NCI-H1417 (cell line): ENCODE data around the gene HOXC9.

Experiments
- DNase-seq, 3 experiments: peaks; one replicate each; lab custom pipeline; 2025; lab: John Stamatoyannopoulos, UW

The HOXC9 gene

DNA sequence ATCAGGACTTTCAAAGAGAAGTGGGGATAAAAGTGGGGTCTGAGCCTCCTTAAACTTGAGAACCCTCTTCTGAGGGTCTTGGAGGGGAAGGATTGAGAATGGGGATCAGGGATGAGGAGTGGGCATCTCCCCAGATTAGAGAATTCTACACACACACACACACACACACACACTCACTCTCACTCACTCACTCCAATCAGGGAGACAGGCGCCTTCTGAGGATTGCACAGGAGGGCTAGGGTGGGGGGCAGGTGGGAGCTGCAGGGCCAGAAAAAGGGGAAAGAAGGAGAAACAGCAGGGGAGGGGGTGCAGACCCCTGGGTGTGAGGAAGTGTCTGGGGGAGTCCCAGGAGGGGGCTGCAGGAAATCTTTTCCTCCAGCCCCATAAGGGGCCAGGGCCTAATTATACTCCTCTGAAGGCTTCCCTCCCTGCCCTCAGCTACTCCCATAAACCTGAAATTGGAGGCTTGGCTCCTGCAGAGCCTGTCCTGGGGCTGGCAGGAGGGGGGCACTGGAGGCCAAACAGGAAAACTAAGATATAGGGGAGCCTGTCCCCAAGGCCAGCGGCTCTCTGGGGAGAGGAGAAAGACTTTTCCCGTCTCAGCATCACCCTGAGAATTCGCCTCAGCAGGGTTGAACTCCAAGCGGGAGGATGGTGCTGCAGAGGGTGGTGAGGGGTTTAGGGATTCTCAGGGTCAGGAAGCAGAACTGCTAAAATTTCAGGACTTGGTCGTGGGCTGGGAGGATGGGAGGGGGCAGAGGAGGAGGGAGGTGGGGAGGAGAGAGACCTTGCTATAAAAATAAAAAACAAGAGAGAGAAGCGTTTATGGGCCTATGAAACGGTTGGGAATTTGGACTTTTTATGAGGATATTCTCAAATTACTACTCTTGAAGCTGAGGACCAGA, 1.6 kb downstream of the HOXC9 start:
- no peak for DNase-seq

GRCh38 chr12:54002278-54002914, 2.4 kb downstream of the HOXC9 start:
- no peak for DNase-seq

DNA sequence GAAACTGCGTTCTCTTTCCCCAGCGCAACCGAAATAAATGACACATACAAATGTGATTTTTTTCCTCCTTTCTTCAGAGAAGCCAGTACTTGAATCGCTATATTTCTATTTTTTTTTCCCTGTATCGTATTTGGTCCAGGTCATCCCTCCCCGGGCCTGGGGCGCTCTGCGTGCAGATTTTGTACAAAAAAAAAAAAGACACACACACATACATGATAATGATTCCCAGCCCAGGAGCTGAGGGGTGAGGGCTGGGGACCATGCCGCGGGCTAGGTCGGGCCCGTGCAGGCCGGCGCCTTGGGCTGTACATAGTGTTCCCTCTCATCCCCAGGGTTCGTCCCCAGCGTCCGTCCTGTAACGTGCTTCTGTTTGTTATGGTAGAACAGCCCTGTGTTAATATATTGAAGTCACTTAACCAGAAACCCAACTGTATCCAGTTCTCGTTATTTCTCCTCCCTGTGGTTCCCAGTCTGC, 3.0 kb downstream of the HOXC9 start:
- DNase-seq = no peak

DNA sequence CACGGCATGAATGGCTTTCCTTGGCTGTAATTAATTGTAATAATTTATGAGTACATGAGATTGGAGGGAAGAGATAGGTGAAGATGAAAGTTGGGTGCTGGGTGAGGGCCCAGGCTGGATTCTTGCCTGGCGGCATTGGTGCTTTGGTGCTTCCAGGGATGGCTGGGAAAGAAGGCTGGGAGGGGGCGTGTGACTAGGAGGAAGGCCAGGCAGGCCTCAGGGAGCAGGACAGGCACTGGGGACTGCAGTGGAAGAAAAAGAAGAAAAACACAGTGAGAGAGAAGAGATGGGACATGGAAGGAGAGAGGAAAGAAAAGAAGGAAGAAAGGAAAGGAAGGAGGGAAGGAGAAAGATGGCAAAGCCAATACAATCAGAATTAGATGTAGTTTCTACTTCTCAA, 3.7 kb downstream of the HOXC9 start:
- no peak for DNase-seq

- no peak for DNase-seq
Observed at GRCh38 chr12:54004063-54004840, 4.3 kb downstream of the HOXC9 start.

- DNase-seq = peak in 1 of 3 experiments; percentile 15
Observed at GRCh38 chr12:54004841-54005530, 5.0 kb downstream of the HOXC9 start.

GRCh38 chr12:54005531-54005852, 5.5 kb downstream of the HOXC9 start:
- no peak for DNase-seq

DNA sequence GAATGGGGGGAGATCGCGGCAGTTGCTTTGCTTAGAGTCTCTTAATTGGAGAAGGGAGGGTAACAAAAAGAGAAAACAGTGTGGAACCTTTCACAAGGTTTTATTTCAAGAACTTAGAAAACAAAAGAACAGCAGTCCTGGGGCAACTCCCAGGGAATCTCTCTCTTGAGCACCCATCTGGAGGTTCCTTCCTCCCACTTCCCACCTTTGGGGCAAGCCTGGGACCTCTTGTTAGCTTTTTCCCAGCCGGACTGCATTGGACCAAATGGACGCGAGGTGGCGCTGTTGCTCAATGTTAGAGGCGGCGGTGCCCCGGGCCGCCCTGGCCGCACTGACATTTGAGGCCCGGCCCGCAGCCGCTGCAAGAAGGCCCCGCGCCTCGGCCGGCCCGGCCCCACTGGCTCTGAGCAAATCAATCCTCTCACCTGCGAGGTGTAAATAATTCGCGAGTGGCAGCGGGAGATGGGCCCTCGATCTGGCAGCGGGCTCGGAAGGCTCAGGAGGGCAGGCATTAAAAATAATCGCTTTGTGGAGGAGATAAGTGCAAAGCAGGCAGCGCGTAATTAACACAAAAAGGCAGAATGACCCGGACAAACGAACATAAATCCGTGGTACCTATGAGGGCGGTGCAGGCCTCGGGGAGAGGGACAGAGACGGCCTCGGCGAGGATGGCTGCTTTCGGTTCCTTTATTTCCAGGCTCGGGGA, 6.0 kb downstream of the HOXC9 start:
- peak; percentile 69 to 90 (median 85) for DNase-seq

GRCh38 chr12:54006559-54007220, 6.7 kb downstream of the HOXC9 start:
- no peak for DNase-seq

DNA sequence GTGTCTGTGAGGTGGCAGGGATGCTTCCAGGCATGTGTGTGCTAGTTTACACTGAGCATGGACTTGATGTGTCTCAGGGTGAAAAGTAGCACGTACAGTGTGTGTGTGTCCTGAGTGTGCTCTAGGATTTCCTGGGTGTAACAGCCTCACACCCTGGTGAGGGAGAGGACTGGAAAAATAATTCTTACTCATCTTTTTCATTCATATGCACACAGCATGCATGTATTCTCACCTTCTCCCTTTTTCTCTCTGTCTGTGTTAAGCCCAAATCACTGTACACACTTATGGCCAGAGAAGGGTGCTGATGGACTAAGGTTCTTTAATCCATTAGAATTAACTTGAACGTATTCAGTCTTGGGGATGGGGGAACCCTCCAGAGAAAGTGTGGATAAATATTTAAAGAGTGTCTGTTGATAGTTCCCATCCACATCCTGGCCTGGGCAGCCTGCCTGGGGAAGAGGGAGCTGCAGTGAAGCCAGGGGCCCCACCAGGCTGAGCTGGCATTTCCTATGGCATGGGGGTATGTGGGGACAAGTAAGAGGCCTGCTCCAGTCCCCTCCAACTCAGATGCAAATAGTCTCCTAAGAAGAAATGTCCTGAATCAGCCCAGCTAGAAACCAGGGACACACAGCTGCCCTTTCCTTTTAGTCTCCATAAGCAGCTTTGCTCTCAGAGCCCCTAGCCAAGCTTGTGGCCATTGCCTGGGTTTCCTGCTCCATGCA, 7.7 kb downstream of the HOXC9 start:
- no peak for DNase-seq

- DNase-seq = no peak
Observed at GRCh38 chr12:54008260-54008552, 8.2 kb downstream of the HOXC9 start.

DNA sequence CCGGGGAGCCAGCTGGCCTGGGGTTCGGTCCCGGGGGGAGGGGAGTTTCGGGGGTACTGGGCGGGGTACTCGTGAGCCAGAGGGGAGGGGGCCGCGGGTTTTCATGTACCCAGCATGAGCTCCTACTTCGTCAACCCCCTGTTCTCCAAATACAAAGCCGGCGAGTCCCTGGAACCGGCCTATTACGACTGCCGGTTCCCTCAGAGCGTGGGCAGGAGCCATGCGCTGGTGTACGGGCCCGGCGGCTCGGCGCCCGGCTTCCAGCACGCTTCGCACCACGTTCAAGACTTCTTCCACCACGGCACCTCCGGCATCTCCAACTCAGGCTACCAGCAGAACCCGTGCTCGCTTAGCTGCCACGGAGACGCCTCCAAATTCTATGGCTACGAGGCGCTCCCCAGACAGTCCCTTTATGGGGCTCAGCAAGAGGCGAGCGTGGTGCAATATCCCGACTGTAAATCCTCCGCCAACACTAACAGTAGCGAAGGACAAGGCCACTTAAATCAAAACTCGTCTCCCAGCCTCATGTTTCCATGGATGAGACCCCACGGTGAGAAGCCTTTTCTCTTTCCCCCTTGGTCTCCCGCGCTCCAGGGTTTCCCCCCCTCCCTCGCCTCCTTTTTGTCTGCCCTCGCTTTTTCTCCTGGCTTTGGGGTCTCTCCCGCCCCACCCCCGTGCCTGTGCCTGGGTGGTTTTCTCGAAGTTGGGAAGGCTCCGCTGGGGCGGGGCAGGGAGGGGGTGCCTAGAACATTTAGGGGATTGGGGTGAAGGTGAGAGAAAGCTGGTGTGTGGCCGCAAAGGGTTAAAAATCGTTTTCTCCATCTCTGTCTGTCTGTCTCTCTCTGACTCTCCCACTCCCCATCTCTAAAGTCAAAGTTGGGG, 9.5 kb downstream of the HOXC9 start:
- no peak for DNase-seq

DNA sequence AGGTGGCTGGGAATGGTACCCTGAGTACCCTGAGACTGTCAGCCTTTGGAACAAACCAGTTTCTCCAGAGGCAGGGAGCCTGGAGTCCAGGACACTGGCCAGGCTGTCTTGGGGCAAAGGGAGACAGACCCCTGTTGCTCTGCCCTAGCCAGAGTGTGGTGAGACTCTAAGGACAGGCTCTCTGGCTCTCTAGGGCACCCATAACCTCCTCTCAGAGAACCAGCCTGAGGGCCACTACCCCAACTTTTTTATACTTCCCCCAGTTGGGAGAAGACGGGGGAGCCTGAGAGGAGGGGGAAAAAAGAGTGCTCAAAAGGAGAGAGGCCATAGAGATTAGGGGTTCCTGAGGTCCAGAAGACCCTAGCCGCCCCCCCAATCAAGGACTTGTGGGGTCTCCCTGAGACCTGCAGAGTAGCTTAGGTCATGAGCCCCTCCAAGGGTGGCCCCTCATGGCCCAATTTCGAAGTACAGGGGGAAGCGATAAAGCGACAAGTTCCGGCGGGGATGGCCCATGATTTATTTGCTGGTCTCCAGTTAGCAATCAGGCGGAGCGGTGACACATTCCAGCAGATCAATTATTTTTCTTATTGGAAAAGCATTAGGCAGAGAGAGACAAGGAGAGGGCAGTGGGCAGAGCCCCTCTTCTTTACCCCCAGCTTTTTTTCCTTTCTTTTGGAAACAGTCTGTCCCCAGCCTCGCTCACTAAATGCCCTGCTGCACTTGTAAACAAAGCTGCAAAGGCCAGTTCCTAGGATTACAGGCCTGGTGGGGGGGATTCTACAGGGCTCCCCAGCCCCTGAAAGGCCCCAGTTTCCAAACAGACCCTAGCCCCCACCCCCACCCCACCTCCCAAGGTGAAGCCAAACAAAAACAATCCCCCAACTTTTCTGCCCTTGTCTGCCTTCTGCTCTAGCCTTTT, 10.4 kb downstream of the HOXC9 start:
- DNase-seq = no peak

- DNase-seq = no peak
Observed at GRCh38 chr12:54010972-54011664, 11.2 kb downstream of the HOXC9 start.

DNA sequence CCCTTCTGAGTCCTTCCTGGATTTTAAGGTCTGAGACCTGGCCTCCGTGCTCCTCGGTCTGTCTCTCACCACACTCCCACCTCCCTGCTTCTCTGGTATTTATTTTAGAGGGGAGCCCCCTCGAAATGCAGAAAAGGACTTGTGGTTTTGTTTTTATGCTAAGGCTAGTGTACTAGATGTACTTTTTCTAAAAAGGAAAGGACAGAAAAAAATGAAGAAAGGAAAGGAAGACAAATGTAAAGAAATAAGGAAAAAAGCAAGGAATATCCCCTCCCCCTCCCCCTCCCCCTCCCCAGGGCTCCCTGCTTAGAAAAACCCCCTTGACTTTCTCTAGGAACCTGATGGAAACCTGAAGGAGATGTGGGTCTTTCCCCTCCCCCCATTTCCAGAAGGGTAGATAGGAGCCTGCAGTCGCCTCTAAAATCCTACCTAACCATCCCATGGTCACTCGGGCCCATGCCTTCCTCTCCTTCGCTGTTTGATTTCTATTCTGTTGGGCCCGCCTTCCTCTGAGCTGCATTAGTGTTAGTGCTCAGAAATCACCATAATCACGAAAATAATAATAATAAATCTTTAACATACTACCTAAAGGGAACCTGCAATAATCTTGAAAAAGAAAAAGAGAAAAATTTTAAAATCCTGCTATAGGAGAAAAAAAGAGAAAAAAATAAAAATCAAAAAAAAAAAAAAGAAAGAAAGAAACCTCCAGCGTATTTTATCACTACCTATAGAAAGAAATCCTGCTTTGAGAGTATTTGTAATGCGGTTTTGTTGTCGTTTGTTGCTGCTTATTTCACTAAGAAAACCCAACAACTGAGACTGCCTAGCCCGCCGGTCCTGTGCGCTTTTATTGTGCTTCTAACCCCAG, 11.9 kb downstream of the HOXC9 start:
- no peak for DNase-seq

DNA sequence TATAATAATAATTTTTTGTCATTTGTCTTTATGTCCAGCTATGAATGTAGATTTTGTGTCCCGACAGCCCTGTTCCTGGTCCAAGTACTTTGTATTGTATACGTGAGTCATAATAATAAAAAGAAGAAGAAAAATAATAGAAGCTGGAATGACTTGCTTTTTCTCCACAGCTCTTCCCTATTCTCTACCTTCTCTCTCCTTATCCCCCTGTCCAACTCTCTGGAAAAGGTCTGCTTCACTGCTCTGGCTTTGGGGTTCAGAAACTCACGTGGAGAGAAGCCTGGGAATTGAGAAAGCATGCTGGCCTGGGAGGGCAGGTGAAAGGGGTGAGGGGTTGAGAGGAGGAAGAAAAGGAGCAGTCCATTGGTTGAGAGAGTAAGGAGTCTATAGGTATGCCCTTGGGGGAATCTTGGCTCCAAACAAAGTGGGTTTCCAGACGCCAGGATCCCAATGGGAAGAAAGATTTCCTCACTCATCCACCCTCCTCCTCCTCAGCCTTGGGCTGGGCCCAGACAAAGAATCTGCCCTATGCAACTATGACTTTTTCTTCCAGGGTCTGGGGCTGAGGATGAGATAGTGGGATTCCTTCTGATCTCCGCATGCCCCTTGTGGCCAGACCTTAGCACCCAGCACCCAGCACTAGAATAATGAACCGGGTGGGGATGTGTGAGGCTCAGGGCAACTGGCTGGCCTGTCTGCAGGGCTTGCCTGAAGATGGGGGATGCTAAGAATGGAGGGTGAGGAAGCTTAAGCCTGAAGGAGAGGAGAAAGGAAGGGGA, 12.9 kb downstream of the HOXC9 start:
- DNase-seq = no peak
